ENCODE results near the gene CYP1A2. TPM values are rescaled to one million over a fixed set of nuclear protein-coding genes. Genes with fewer than 3 reads are reported as not detected.
A peak's percentile ranks its signal among the peaks of the same experiment; 100 is the strongest.

The CYP1A2 gene
- total and polyA plus RNA-seq, 11 donors, result not detected

DNA sequence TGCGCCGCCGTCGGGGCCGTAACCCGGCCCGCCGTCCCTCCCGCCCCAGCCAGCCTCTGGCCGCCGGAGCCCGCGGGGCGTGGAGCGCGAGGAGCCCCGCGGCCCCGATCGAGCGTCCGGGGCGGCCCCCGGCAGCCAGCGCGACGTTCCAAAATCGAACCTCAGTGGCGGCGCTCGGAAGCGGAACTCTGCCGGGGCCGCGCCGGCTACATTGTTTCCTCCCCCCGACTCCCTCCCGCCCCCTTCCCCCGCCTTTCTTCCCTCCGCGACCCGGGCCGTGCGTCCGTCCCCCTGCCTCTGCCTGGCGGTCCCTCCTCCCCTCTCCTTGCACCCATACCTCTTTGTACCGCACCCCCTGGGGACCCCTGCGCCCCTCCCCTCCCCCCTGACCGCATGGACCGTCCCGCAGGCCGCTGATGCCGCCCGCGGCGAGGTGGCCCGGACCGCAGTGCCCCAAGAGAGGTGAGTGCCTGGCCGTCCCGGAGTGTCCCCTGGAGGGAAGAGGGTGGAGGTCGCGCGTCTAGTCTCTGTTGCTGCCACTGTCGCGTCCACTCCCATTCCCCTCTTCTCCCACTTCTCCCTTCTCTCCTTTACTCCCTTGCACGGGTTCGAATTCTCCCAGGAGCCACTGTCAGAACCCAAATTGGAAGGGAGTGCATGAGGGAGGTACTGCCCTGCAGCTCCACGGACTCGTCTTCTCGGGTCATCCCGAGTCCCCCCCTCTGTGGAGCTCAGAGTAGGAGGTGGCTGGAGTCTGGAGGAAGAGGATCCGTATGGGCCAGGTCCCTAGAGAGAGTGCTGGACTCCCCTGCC lies 33.8 kb downstream of the CYP1A2 start:
- WGBS, 4 donors, result 0 to 1% (median 1%) methylated on average over 35 to 72 of the region's 72 CpGs
- intact Hi-C loops (cut with DNase I), result loop anchor here in 4 of 10 donors (1.0 to 5.0 kb wide), 4 partner anchors 18 to 155 kb away; partner anchors contain the start of gene COX5A (in 1 of the 4)
- peak; percentile 57 to 74 (median 67) for DNase-seq

DNA sequence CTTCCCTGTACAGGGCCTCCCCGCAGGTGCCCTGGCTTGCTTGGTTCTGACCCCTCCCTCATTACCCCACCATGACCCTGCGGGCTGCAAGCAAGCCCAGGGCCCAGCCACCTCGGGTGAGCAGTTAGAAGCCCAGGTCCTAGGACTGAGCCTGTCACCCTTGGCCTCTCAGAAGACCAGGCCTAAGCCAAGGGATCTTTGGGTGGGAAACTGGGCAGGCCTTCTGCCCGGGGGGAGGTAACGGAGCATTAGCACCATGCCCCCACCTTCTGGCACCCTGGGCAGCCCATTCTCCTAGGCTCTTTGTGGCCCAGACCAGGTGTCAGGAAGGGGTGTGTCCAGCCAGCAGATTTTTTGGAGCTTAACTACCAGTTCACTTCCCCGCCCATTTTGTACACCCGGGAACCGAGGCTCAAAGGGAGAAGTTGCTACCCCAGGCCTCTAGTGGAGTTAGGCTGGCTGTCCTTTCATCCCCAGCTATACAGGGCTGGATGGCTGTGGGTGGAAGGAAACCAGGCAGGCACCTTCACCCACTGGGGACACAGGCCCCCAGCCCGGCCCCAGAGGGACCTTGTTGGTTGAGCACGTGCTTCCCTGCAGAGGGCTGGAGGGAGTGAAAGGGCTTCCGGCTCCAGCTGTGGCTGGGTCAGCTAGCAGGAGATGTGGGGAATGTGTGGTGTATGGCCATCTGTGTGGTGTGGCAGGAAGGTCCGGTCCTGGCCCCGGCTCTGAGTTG lies 34.6 kb downstream of the CYP1A2 start:
- TF ChIP-seq CTCF (IDR thresholded peaks at IDR 0.05), result no peak
- TF ChIP-seq POLR2A (IDR thresholded peaks at IDR 0.05), result no peak
- Histone ChIP-seq H3K9me3 (no peaks in the 10 kb centered on the region), H3K27ac (peak overlapping the region; percentile 82 to 98 (median 91)), H3K27me3 (no peaks in the 10 kb centered on the region), H3K4me1 (peaks cover 46 to 90% (median 68%) of the 10 kb centered on the region in 12 donors), H3K36me3 (peaks cover 0 to 3% (median 0%) of the 10 kb centered on the region in 9 donors), H3K4me3 (peak overlapping the region; percentile 70 to 98 (median 82))
- intact Hi-C loops (cut with DNase I), result loop anchor here in 4 of 10 donors (5.0 kb wide), 3 partner anchors 54 to 154 kb away; partner anchors contain the start of gene COX5A (in 1 of the 4)
- WGBS, 4 donors, result 5 to 13% (median 10%) methylated on average over 12 to 13 of the region's 13 CpGs
- ATAC-seq (peak in 2 of 4 donors; percentile 12 to 17), DNase-seq (peak in 2 of 5 donors; percentile 56 to 68)

More for the DNA sequence above, 33.8 kb downstream of the CYP1A2 start:
- Histone ChIP-seq H3K4me3 (peak overlapping the region; percentile 70 to 98 (median 82)), H3K4me1 (peaks cover 40 to 90% (median 64%) of the 10 kb centered on the region in 12 donors), H3K27me3 (no peaks in the 10 kb centered on the region), H3K36me3 (peaks cover 0 to 3% (median 0%) of the 10 kb centered on the region in 9 donors), H3K27ac (peak overlapping the region; percentile 82 to 98 (median 91)), H3K9me3 (no peaks in the 10 kb centered on the region)
- TF ChIP-seq POLR2A (IDR thresholded peaks at IDR 0.05) (no peak), CTCF (IDR thresholded peaks at IDR 0.05) (no peak)
- ATAC-seq, result peak in 3 of 4 donors; percentile 5 to 6 (median 5)

- TF ChIP-seq POLR2A (IDR thresholded peaks at IDR 0.05) (no peak), CTCF (IDR thresholded peaks at IDR 0.05) (no peak)
- intact Hi-C loops (cut with DNase I), result loop anchor here in 4 of 10 donors (5.0 kb wide), 3 partner anchors 54 to 154 kb away; partner anchors contain the start of gene COX5A (in 1 of the 4)
Observed at GRCh38 chr15:74783808-74784175, 35.1 kb downstream of the CYP1A2 start.

More at GRCh38 chr15:74783808-74784175, 35.1 kb downstream of the CYP1A2 start:
- ATAC-seq (no peak), DNase-seq (peak in 1 of 5 donors; percentile 47)
- Histone ChIP-seq H3K4me1 (peaks cover 49 to 90% (median 73%) of the 10 kb centered on the region in 12 donors), H3K27ac (peak overlapping the region in 11 of 12 donors; percentile 82 to 98 (median 90)), H3K9me3 (no peaks in the 10 kb centered on the region), H3K4me3 (peak overlapping the region in 9 of 12 donors; percentile 70 to 98 (median 84)), H3K27me3 (no peaks in the 10 kb centered on the region), H3K36me3 (peaks cover 0 to 3% (median 0%) of the 10 kb centered on the region in 9 donors)
- 6 to 21% (median 17%) methylated on average over 2 to 3 of the region's 3 CpGs for WGBS, 4 donors
